ENCODE data around the gene PDCD10.

PDCD10 gene

DNA sequence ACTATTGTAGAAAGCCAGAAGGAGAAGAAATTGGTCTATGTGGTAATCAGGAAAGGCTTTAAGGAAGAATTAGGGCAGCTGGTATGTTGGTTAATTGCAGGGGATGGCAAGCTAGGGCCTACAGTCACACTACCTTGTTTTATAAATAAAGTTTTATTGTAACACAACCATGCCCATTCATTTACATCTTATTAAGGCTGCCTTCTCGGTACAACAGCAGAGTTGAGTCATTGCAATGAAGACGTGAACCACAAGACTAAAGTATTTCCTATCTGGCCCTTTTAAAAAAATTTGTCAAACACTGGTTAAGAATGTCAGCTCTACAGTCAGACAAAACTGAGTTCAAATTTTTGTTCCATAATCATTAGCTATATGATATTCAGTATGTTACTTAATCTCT lies 9.1 kb upstream of the PDCD10 start:
- Mint-ChIP-seq H3K27me3 (no peaks in the 10 kb centered on the region), H3K36me3 (ENCODE audit: insufficient read depth) (peaks cover 2% of the 10 kb centered on the region), H3K9me3 (no peaks in the 10 kb centered on the region), H3K27ac (no peak overlapping the region), H3K4me1 (ENCODE audit: low read depth in 2 of 2) (peaks cover 0 to 2% of the 10 kb centered on the region in 2 donors), H3K4me3 (no peak overlapping the region)
- ATAC-seq (replicated peaks) (no peak), DNase-seq (no peak)

GRCh38 chr3:167742338-167742737 lies 7.6 kb upstream of the PDCD10 start:
- Mint-ChIP-seq H3K36me3 (ENCODE audit: insufficient read depth) (no peaks in the 10 kb centered on the region), H3K4me1 (ENCODE audit: low read depth in 2 of 2) (peaks cover 3 to 6% of the 10 kb centered on the region in 2 donors), H3K9me3 (no peaks in the 10 kb centered on the region), H3K27ac (no peak overlapping the region), H3K27me3 (no peaks in the 10 kb centered on the region), H3K4me3 (no peak overlapping the region)
- no peak for DNase-seq
- no peak for ATAC-seq (replicated peaks)

DNA sequence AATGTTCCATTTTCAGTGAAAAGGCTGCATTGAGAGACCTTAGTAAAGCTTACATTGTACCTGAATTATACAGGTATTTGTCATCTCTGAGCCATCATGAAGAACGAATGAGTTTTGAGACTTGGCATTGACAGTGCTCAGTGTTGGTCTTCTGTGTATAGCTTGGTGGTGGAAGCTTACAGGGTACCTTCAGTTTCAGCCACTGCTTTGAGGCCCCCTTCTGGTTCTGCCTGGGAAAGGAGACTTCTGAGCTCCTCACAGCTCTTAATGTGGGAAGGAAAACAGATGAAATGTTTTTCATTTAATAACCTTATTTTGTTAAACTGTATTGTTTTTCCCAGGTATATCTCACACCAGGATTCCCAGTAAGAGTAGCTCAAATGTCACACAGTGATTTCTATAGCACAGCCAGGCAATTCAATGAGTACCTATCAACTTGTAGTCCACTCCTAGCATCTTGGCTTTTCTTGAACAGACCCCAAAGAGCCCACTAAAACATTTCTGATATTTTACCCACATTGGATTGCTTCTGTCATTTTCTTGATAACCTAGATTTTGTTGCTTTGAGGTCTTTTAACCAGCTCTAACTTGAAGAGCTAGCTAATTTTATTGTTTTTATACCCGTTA lies 6.4 kb upstream of the PDCD10 start:
- no peak overlapping the region for H3K4me3 Mint-ChIP-seq
- ATAC-seq (replicated peaks) (peak; percentile 61), DNase-seq (peak in 2 of 3 experiments; percentile 2 to 9)
- no peak overlapping the region for H3K27ac Mint-ChIP-seq
- H3K36me3 Mint-ChIP-seq (ENCODE audit: insufficient read depth), result no peaks in the 10 kb centered on the region
- peaks cover 6 to 11% of the 10 kb centered on the region in 2 donors for H3K4me1 Mint-ChIP-seq (ENCODE audit: low read depth in 2 of 2)
- no peaks in the 10 kb centered on the region for H3K27me3 Mint-ChIP-seq
- no peaks in the 10 kb centered on the region for H3K9me3 Mint-ChIP-seq

DNA sequence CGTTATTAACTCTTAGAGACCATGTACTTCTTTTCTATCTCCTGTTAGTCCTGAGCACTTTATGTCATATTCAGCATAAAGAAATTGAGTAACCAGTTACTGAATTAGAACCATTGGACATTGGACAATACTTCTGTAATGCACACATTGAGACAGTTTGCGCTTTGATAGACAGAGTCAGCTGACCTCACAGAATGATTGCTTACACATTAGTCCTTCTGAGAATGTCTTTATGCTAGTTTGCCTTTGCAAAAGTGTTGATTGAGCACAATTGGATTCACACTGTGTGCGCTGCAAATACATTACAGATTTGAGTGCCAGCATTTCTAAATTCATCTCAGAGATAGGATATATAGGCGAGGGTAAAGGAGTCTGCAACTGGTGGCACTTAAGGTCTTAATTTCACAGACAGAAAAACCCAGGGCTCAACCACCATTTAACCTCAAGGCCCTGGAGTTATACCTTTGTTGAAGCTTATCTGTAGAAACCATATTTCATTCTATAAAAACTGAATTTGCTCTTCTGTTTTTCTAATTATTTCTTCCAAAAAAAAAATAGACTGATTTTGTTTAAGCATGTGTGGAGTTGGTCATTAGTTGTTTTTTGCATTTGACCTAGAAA lies 4.6 kb upstream of the PDCD10 start:
- ATAC-seq (replicated peaks), result no peak
- H3K4me1 Mint-ChIP-seq (ENCODE audit: low read depth in 2 of 2), result peaks cover 6 to 11% of the 10 kb centered on the region in 2 donors
- H3K27ac Mint-ChIP-seq, result no peak overlapping the region
- DNase-seq, result no peak
- no peaks in the 10 kb centered on the region for H3K9me3 Mint-ChIP-seq
- no peaks in the 10 kb centered on the region for H3K27me3 Mint-ChIP-seq
- H3K36me3 Mint-ChIP-seq (ENCODE audit: insufficient read depth), result no peaks in the 10 kb centered on the region
- H3K4me3 Mint-ChIP-seq, result no peak overlapping the region

DNA sequence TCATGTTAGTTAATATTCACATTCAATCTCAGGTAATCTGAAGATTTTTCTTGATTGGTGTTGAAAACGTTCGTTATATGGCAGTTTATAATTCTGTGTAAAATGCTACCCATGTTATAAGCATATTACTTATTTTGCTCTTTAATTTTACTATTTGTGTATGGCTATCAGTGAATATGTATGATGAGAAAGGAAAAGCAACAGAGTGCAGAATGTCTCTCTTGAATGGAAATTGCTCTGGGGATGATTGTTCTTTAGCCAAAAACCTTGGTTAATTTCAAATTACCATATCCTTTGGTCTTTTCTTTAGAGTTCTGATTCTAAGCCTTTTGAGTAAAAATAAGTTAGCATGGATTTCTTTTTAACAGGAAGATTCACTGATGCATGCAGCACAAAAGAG lies 3.3 kb upstream of the PDCD10 start:
- H3K27ac Mint-ChIP-seq, result no peak overlapping the region
- H3K4me3 Mint-ChIP-seq, result no peak overlapping the region
- ATAC-seq (replicated peaks), result no peak
- no peaks in the 10 kb centered on the region for H3K27me3 Mint-ChIP-seq
- DNase-seq, result no peak
- H3K36me3 Mint-ChIP-seq (ENCODE audit: insufficient read depth), result no peaks in the 10 kb centered on the region
- H3K9me3 Mint-ChIP-seq, result no peaks in the 10 kb centered on the region
- H3K4me1 Mint-ChIP-seq (ENCODE audit: low read depth in 2 of 2), result peaks cover 9 to 11% of the 10 kb centered on the region in 2 donors

- Mint-ChIP-seq H3K27ac (no peak overlapping the region), H3K4me3 (peak overlapping the region in 1 of 2 donors; percentile 28)
Measured at GRCh38 chr3:167736997-167737396, 2.3 kb upstream of the PDCD10 start.

DNA sequence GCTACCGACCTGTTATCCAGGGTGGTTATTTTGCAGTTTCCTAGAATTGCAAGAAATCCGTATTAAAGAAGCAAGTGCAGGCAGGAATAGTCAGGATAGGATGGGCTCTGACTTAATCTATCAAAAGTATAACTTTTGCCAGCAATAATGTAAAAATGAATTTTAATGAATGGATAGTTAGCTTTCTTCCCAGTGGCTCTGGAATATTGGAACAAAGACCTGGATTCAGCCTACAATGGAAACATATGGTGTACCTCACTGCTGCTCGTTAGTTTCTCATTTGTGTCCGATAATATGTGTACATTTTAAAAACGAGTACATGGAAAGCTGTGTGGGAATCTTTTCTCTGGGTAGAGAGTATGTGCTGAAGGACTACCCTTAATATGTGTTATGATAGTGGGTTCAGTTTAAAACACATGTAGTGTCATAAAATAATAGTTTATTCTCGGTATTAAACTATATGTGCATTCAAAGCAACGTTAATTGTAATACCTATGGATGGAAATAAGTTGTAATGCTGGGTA lies 1.6 kb upstream of the PDCD10 start:
- peaks cover 19 to 26% of the 10 kb centered on the region in 2 donors for H3K4me1 Mint-ChIP-seq (ENCODE audit: low read depth in 2 of 2)
- DNase-seq, result no peak
- H3K27ac Mint-ChIP-seq, result no peak overlapping the region
- no peaks in the 10 kb centered on the region for H3K27me3 Mint-ChIP-seq
- ATAC-seq (replicated peaks), result no peak
- H3K36me3 Mint-ChIP-seq (ENCODE audit: insufficient read depth), result no peaks in the 10 kb centered on the region
- no peaks in the 10 kb centered on the region for H3K9me3 Mint-ChIP-seq
- no peak overlapping the region for H3K4me3 Mint-ChIP-seq

More at GRCh38 chr3:167736997-167737396, 2.3 kb upstream of the PDCD10 start:
- Mint-ChIP-seq H3K27me3 (no peaks in the 10 kb centered on the region), H3K36me3 (ENCODE audit: insufficient read depth) (no peaks in the 10 kb centered on the region), H3K9me3 (no peaks in the 10 kb centered on the region), H3K4me1 (ENCODE audit: low read depth in 2 of 2) (peaks cover 16 to 20% of the 10 kb centered on the region in 2 donors)
- DNase-seq (no peak), ATAC-seq (replicated peaks) (no peak)

DNA sequence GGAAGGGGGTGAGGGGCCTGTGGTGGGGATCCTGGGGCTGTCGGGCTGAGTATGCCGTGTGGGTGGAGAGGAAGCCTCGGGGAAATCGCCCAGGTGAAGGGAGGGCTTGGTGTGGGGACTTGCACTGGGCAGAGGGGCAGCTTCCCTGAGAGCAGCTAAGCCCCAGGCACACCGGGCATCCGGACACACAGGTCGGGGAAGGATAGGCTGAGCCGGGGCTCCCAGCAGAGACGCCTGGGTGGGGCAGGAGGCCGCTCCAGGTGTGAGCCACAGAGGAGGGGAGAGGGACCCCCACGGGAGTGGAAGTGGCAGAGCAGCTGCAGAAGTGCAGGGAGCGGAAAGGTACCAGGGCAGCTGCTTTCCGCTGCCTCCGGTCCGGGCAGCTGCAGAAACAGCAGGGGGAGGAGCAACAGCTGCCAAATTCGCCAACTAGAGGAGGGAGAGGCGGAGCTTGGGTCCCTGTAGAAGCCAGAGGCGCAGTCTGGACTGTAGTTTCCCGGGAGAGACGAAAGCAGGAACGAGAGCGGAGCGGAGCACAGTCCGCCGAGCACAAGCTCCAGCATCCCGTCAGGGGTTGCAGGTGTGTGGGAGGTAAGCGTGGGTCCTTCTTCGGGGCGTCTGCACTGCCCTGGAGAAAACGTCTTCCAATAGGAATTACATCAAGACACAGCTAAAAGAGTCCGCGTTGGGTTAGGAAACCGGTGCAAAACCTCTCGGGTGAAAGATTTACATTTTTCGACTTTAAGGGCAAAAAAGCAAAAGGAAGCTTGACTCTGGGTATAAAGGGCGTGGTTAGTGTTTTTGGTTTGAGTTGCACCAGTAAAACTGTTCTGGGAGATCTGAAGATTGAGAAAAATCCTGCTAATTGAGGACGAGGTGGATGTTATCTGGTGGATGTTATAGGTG lies 794 bp upstream of the PDCD10 start, which contains the start of gene SERPINI1:
Gene SERPINI1, plus strand, starts transcription at position 489 of the 906 bp plus-strand sequence. CDS start 53,408 bp downstream, outside the sequence.
- Mint-ChIP-seq H3K36me3 (ENCODE audit: insufficient read depth) (no peaks in the 10 kb centered on the region), H3K27ac (no peak within 1 kb of the TSS), H3K4me3 (no peak within 1 kb of the TSS), H3K27me3 (no peaks in the 10 kb centered on the region), H3K9me3 (no peaks in the 10 kb centered on the region), H3K4me1 (ENCODE audit: low read depth in 2 of 2) (peaks cover 19 to 27% of the 10 kb centered on the region in 2 donors)
- ATAC-seq (replicated peaks), result peak; percentile 45
- DNase-seq, result peak in 2 of 3 experiments; percentile 62 to 64

DNA sequence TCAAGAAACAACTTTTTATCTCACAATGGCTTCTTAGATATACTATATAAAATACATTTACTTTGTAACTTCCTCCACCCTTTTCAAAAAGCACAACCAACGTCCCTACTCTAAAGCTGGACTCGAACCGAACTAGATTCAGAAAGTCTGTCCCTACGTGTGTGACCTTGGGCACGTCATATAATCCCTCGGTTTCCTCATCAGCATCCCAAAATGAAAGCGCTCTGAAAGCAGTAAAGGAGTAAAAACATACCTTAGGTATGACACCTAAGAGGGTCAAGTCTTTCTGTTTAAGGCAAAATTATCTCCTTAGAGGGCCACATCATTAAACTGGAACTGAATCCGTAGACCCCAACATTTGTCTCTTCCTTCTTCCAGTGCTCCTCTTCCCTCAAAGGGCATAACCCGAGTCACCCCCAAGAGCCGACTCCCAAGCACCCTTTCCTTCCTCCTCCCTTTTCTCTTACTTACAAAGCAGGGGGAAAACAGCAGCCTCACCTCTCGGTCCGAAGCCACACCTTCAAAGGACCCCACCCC lies 663 bp downstream of the PDCD10 start:
- H3K27me3 Mint-ChIP-seq, result no peaks in the 10 kb centered on the region
- peak in 1 of 3 experiments; percentile 1 for DNase-seq

GRCh38 chr3:167732313-167733065 lies 2.2 kb downstream of the PDCD10 start:
- Mint-ChIP-seq H3K27me3 (no peaks in the 10 kb centered on the region), H3K27ac (peak overlapping the region in 1 of 2 donors; percentile 31), H3K4me3 (no peak overlapping the region), H3K9me3 (no peaks in the 10 kb centered on the region), H3K36me3 (ENCODE audit: insufficient read depth) (no peaks in the 10 kb centered on the region), H3K4me1 (ENCODE audit: low read depth in 2 of 2) (peaks cover 27 to 45% of the 10 kb centered on the region in 2 donors)
- DNase-seq, result no peak
- no peak for ATAC-seq (replicated peaks)

More for the DNA sequence above, 663 bp downstream of the PDCD10 start:
- no peaks in the 10 kb centered on the region for H3K9me3 Mint-ChIP-seq
- ATAC-seq (replicated peaks), result no peak
- H3K4me1 Mint-ChIP-seq (ENCODE audit: low read depth in 2 of 2), result peaks cover 23 to 37% of the 10 kb centered on the region in 2 donors
- H3K4me3 Mint-ChIP-seq, result no peak overlapping the region
- H3K36me3 Mint-ChIP-seq (ENCODE audit: insufficient read depth), result no peaks in the 10 kb centered on the region
- no peak overlapping the region for H3K27ac Mint-ChIP-seq

GRCh38 chr3:167731393-167731792 lies 3.3 kb downstream of the PDCD10 start:
- peak overlapping the region in 1 of 2 donors; percentile 31 for H3K27ac Mint-ChIP-seq
- no peak for ATAC-seq (replicated peaks)
- no peak for DNase-seq
- H3K4me1 Mint-ChIP-seq (ENCODE audit: low read depth in 2 of 2), result peaks cover 28 to 47% of the 10 kb centered on the region in 2 donors
- H3K36me3 Mint-ChIP-seq (ENCODE audit: insufficient read depth), result no peaks in the 10 kb centered on the region
- H3K27me3 Mint-ChIP-seq, result no peaks in the 10 kb centered on the region
- no peak overlapping the region for H3K4me3 Mint-ChIP-seq
- no peaks in the 10 kb centered on the region for H3K9me3 Mint-ChIP-seq

DNA sequence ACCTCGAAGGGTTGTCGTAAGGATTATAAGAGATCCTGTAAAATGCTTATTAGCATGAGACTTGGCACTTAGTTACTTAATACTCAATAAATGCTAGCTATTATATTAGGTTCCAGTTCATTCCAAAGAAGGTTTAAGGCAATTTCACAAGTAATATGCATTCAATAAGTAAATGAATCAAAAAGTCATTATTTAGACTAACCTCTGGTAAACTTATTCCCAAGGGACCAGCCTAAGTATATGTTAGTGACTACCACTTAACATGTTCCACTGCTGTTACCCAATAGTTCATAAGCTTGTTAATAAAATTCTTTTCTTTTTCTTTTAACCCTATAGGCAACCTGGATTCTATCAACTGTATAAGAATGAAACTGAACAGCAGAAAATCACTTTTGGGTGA lies 5.1 kb downstream of the PDCD10 start:
- ATAC-seq (replicated peaks), result no peak
- H3K36me3 Mint-ChIP-seq (ENCODE audit: insufficient read depth), result peaks cover 3% of the 10 kb centered on the region
- H3K9me3 Mint-ChIP-seq, result no peaks in the 10 kb centered on the region
- H3K4me3 Mint-ChIP-seq, result no peak overlapping the region
- H3K4me1 Mint-ChIP-seq (ENCODE audit: low read depth in 2 of 2), result peaks cover 29 to 51% of the 10 kb centered on the region in 2 donors
- DNase-seq, result no peak
- H3K27me3 Mint-ChIP-seq, result no peaks in the 10 kb centered on the region
- H3K27ac Mint-ChIP-seq, result peak overlapping the region in 1 of 2 donors; percentile 61
